Posterior vena cava (tissue), 2 donors: ENCODE results near the gene RENBP. TPM values are rescaled to one million over a fixed set of nuclear protein-coding genes. Genes with fewer than 3 reads are reported as not detected.

Experiments
- DNase-seq: peaks from one replicate; pipeline ENCODE4 v3.0.0-alpha.2; 2020; ENCODE audit warnings: low spot score
- intact Hi-C, 2 donors: fragments of 100-400 bp; cut with DNase I; formaldehyde crosslinking; loops; one replicate each; pipeline versions ENCODE4 v1.14.1 to v1.14.2; 2022 to 2023
- total RNA-seq, 2 donors: library from RNA; stranded (reverse); fragmentation: NEBNext Ultra II Directional; extraction: Animal tissue kit (Norgen Biotek cat#: 25700); gene quantifications; one replicate each; pipeline ENCODE4 v1.2.1, GENCODE V29; 2021
- donor health status: DM: yes; HTN: yes; CAD: no.
- donor health status: DM: yes; HTN: yes; CAD: no.

Gene RENBP
- total RNA-seq, 2 donors from 2014 or later = 11.4 to 17.6 TPM

- intact Hi-C loops = loop anchor here in 1 of 2 donors (10.0 kb wide), 1 partner anchor 132 kb away; the partner anchor contains the start of genes IDH3G and SSR4
- no peak for DNase-seq
Measured at GRCh38 chrX:153926858-153927671, 17.4 kb downstream of the RENBP start.

- intact Hi-C loops = loop anchor here in 1 of 2 donors (10.0 kb wide), 1 partner anchor 132 kb away; the partner anchor contains the start of genes IDH3G and SSR4
- no peak for DNase-seq
Measured at GRCh38 chrX:153926552-153926857, 17.9 kb downstream of the RENBP start.

GRCh38 chrX:153925739-153926551 lies 18.5 kb downstream of the RENBP start, which contains the start of gene ARHGAP4:
Gene ARHGAP4 (minus strand): TSS chrX:153926264. CDS start chrX:153926202, 62 bp downstream.
- no peak for DNase-seq
- intact Hi-C loops = loop anchor here in 1 of 2 donors (10.0 kb wide), 1 partner anchor 131 kb away; the partner anchor contains the start of genes IDH3G and SSR4

GRCh38 chrX:153925387-153925738 lies 19.1 kb downstream of the RENBP start:
- intact Hi-C loops = loop anchor here in 1 of 2 donors (10.0 kb wide), 1 partner anchor 131 kb away; the partner anchor contains the start of genes IDH3G and SSR4
- no peak for DNase-seq

- DNase-seq = no peak
Measured at GRCh38 chrX:153924149-153924861, 20.1 kb downstream of the RENBP start.

GRCh38 chrX:153922932-153923857 lies 21.2 kb downstream of the RENBP start:
- intact Hi-C loops = loop anchor here in 1 of 2 donors (10.0 kb wide), 1 partner anchor 128 kb away; the partner anchor contains the start of genes IDH3G and SSR4
- no peak for DNase-seq

More at GRCh38 chrX:153924149-153924861, 20.1 kb downstream of the RENBP start:
- intact Hi-C loops = loop anchor here in 1 of 2 donors (10.0 kb wide), 1 partner anchor 130 kb away; the partner anchor contains the start of genes IDH3G and SSR4

- DNase-seq = no peak
- intact Hi-C loops = loop anchor here in 1 of 2 donors (10.0 kb wide), 1 partner anchor 127 kb away; the partner anchor contains the start of genes IDH3G and SSR4
Measured at GRCh38 chrX:153921511-153922446, 22.7 kb downstream of the RENBP start.

- DNase-seq = no peak
- intact Hi-C loops = loop anchor here in 1 of 2 donors (10.0 kb wide), 1 partner anchor 126 kb away; the partner anchor contains the start of genes IDH3G and SSR4
Measured at GRCh38 chrX:153921070-153921469, 23.4 kb downstream of the RENBP start.

- intact Hi-C loops = loop anchor here in 1 of 2 donors (10.0 kb wide), 1 partner anchor 126 kb away; the partner anchor contains the start of genes IDH3G and SSR4
- no peak for DNase-seq
Measured at GRCh38 chrX:153920546-153920945, 23.9 kb downstream of the RENBP start.

- intact Hi-C loops = no loop called here
- no peak for DNase-seq
Measured at GRCh38 chrX:153919281-153919680, 25.2 kb downstream of the RENBP start.

- intact Hi-C loops = no loop called here
- no peak for DNase-seq
Measured at GRCh38 chrX:153917869-153918268, 26.6 kb downstream of the RENBP start.

GRCh38 chrX:153913701-153914100 lies 30.7 kb downstream of the RENBP start:
- DNase-seq = no peak
- intact Hi-C loops = no loop called here

- no peak for DNase-seq
- intact Hi-C loops = no loop called here
Measured at GRCh38 chrX:153913211-153913610, 31.2 kb downstream of the RENBP start.

GRCh38 chrX:153911798-153912197 lies 32.6 kb downstream of the RENBP start:
- intact Hi-C loops = no loop called here

GRCh38 chrX:153910446-153910845 lies 34.0 kb downstream of the RENBP start:
- no peak for DNase-seq
- intact Hi-C loops = no loop called here

More at GRCh38 chrX:153911798-153912197, 32.6 kb downstream of the RENBP start:
- no peak for DNase-seq

GRCh38 chrX:153909980-153910360 lies 34.5 kb downstream of the RENBP start:
- DNase-seq = no peak
- intact Hi-C loops = no loop called here
